HG03342 (cell line): Measurements from ENCODE around the gene AGPAT4.

ENCODE experiments used
- ATAC-seq: cut with Tn5 transposase; IDR thresholded peaks from one replicate; pipeline ENCODE4 v1.9.1; 2021; ENCODE audit warnings: mild to moderate bottlenecking, moderate library complexity; ENCODE audit not compliant: unreplicated experiment

Gene AGPAT4

GRCh38 chr6:161257793-161258457 is 15.9 kb downstream of the AGPAT4 start:
- no peak for ATAC-seq

GRCh38 chr6:161256407-161256806 is 17.5 kb downstream of the AGPAT4 start:
- no peak for ATAC-seq

- no peak for ATAC-seq
These were observed 18.3 kb downstream of the AGPAT4 start for GRCh38 chr6:161255518-161255917.

- no peak for ATAC-seq
These were observed 19.2 kb downstream of the AGPAT4 start for GRCh38 chr6:161254464-161255253.

GRCh38 chr6:161254126-161254463 is 19.8 kb downstream of the AGPAT4 start:
- ATAC-seq = no peak

GRCh38 chr6:161251345-161251744 is 22.5 kb downstream of the AGPAT4 start:
- no peak for ATAC-seq

- ATAC-seq = no peak
These were observed 24.5 kb downstream of the AGPAT4 start for GRCh38 chr6:161249327-161249726.

GRCh38 chr6:161246725-161247124 is 27.1 kb downstream of the AGPAT4 start:
- ATAC-seq = no peak

- no peak for ATAC-seq
These were observed 28.5 kb downstream of the AGPAT4 start for GRCh38 chr6:161245363-161245762.

GRCh38 chr6:161244725-161245124 is 29.1 kb downstream of the AGPAT4 start:
- ATAC-seq = no peak

- ATAC-seq = no peak
These were observed 30.8 kb downstream of the AGPAT4 start for GRCh38 chr6:161242779-161243693.

GRCh38 chr6:161242113-161242512 is 31.7 kb downstream of the AGPAT4 start:
- ATAC-seq = no peak

GRCh38 chr6:161239001-161239400 is 34.9 kb downstream of the AGPAT4 start:
- ATAC-seq = no peak

- ATAC-seq = no peak
These were observed 35.4 kb downstream of the AGPAT4 start for GRCh38 chr6:161238500-161238899.

- no peak for ATAC-seq
These were observed 35.8 kb downstream of the AGPAT4 start for GRCh38 chr6:161238081-161238480.

GRCh38 chr6:161237176-161237575 is 36.7 kb downstream of the AGPAT4 start:
- no peak for ATAC-seq

GRCh38 chr6:161235776-161236633 is 37.9 kb downstream of the AGPAT4 start:
- peak; percentile 69 for ATAC-seq

- ATAC-seq = no peak
These were observed 39.7 kb downstream of the AGPAT4 start for GRCh38 chr6:161233986-161234661.

- no peak for ATAC-seq
These were observed 41.4 kb downstream of the AGPAT4 start for GRCh38 chr6:161232467-161232866.

- no peak for ATAC-seq
These were observed 41.9 kb downstream of the AGPAT4 start for GRCh38 chr6:161232010-161232409.
